ENCODE data around the gene MSL3.

DNA sequence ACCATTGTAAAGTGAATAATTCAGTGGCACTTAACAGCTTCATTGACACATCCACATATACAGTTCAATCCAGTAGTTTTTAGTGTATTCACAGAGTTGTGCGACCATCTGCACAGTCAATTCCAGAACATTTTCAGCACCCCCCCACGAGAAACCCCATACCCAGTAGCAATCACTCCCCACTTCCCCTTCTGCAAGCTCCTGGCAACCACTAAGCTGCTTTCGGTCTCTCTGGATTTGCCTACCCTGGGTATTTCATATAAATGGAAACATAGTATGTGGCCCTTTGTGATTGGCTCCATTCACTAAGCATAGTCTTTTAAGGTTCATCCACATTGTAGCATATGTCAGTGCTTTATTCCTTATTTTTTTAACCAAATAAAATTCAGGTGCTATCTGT is 10.0 kb downstream of the MSL3 start:
- TF ChIP-seq, protein P1, sequence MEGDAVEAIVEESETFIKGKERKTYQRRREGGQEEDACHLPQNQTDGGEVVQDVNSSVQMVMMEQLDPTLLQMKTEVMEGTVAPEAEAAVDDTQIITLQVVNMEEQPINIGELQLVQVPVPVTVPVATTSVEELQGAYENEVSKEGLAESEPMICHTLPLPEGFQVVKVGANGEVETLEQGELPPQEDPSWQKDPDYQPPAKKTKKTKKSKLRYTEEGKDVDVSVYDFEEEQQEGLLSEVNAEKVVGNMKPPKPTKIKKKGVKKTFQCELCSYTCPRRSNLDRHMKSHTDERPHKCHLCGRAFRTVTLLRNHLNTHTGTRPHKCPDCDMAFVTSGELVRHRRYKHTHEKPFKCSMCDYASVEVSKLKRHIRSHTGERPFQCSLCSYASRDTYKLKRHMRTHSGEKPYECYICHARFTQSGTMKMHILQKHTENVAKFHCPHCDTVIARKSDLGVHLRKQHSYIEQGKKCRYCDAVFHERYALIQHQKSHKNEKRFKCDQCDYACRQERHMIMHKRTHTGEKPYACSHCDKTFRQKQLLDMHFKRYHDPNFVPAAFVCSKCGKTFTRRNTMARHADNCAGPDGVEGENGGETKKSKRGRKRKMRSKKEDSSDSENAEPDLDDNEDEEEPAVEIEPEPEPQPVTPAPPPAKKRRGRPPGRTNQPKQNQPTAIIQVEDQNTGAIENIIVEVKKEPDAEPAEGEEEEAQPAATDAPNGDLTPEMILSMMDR (IDR thresholded peaks at IDR 0.05 in 8 of 11, conservative IDR thresholded peaks at IDR 0.05 in 3 of 11) = no peak
- TF ChIP-seq POLR2A (IDR thresholded peaks at IDR 0.05) = no peak
- no peak for TF ChIP-seq POLR2AphosphoS5 (IDR thresholded peaks at IDR 0.05)

Data from spleen (tissue), 7 donors.